ENCODE measurements around the gene STRBP. TPM values are rescaled to one million over a fixed set of nuclear protein-coding genes. Genes with fewer than 3 reads are reported as not detected.

STRBP gene
- total RNA-seq, 1 experiment from 2014 or later: 137 TPM

GRCh38 chr9:123073441-123073840, 194.9 kb downstream of the STRBP start:
- H3K4me2 ChIP-seq (ENCODE audit: low read depth, low read length, poor library complexity, severe bottlenecking): peak overlapping the region; percentile 52
- H4K20me1 ChIP-seq (ENCODE audit: insufficient read depth, low read depth, low read length): no peaks in the 10 kb centered on the region
- H3K4me1 ChIP-seq (ENCODE audit: low read length): peaks cover 49% of the 10 kb centered on the region
- peak overlapping the region; percentile 23; the same call in 1 of the 2 replicates for H3K4me3 ChIP-seq (ENCODE audit: low read length)
- no peaks in the 10 kb centered on the region for H3K9me2 ChIP-seq (replicated peaks; ENCODE audit: insufficient read depth, low read length)
- H3K9me3 ChIP-seq (ENCODE audit: low read length): no peaks in the 10 kb centered on the region
- H3K27me3 ChIP-seq (ENCODE audit: low read length): no peaks in the 10 kb centered on the region
- peak; percentile 77 for DNase-seq
- H3K9ac ChIP-seq (ENCODE audit: low read length): peak overlapping the region; percentile 6; the same call in 1 of the 2 replicates
- H3K27ac ChIP-seq (ENCODE audit: low read length): peak overlapping the region; percentile 79
- H3K36me3 ChIP-seq (ENCODE audit: insufficient read depth, low read length): peaks cover 46% of the 10 kb centered on the region
- no peaks in the 10 kb centered on the region; the same call in 1 of the 2 replicates for H3K79me2 ChIP-seq (ENCODE audit: low read length)
- H2AFZ ChIP-seq (ENCODE audit: low read length): no peak overlapping the region

- H3K27me3 ChIP-seq (ENCODE audit: low read length): no peaks in the 10 kb centered on the region
- H3K4me3 ChIP-seq (ENCODE audit: low read length): no peak overlapping the region
- H2AFZ ChIP-seq (ENCODE audit: low read length): no peak overlapping the region
- no peak overlapping the region for H3K9ac ChIP-seq (ENCODE audit: low read length)
- H3K27ac ChIP-seq (ENCODE audit: low read length): peak overlapping the region; percentile 79
- H3K9me3 ChIP-seq (ENCODE audit: low read length): no peaks in the 10 kb centered on the region
- H3K4me1 ChIP-seq (ENCODE audit: low read length): peaks cover 46% of the 10 kb centered on the region
- peak overlapping the region; percentile 52 for H3K4me2 ChIP-seq (ENCODE audit: low read depth, low read length, poor library complexity, severe bottlenecking)
- no peaks in the 10 kb centered on the region for H4K20me1 ChIP-seq (ENCODE audit: insufficient read depth, low read depth, low read length)
- peaks cover 47% of the 10 kb centered on the region for H3K36me3 ChIP-seq (ENCODE audit: insufficient read depth, low read length)
- H3K9me2 ChIP-seq (replicated peaks; ENCODE audit: insufficient read depth, low read length): no peaks in the 10 kb centered on the region
- no peak for DNase-seq
- H3K79me2 ChIP-seq (ENCODE audit: low read length): no peaks in the 10 kb centered on the region; the same call in 1 of the 2 replicates
Measured at GRCh38 chr9:123072407-123072995, 195.9 kb downstream of the STRBP start.

Other genes starting within 250 kb of the STRBP start
- 0.54 and 16.8 TPM in 2 replicates for gene GPR21, start 234.9 kb downstream of the STRBP start, total RNA-seq (2014; rRNA removed; shearing (Covaris generic); ENCODE audit: low replicate concordance)
- gene CRB2, start 87.6 kb upstream of the STRBP start, total RNA-seq (2014; rRNA removed; shearing (Covaris generic); ENCODE audit: low replicate concordance): not detected in 2 replicates

Data from Karpas-422 (cell line).